NOMO-1 treated with DMSO at 0.1 percent for 48 hours (cell line): ENCODE results near the gene SWAP70.

Experiments
- DNase-seq: peaks from one replicate; lab custom pipeline; 2025; ENCODE audit not compliant: unreplicated experiment; lab: John Stamatoyannopoulos, UW

SWAP70 gene

GRCh38 chr11:9748361-9748970 is 84.6 kb downstream of the SWAP70 start:
- DNase-seq, result peak; percentile 86

GRCh38 chr11:9750551-9750950 is 86.7 kb downstream of the SWAP70 start:
- no peak for DNase-seq

- DNase-seq, result no peak
These were observed 88.2 kb downstream of the SWAP70 start for GRCh38 chr11:9752091-9752490.

GRCh38 chr11:9753021-9753420 is 89.1 kb downstream of the SWAP70 start:
- peak; percentile 79 for DNase-seq

GRCh38 chr11:9754010-9754471 is 90.2 kb downstream of the SWAP70 start:
- DNase-seq, result no peak

- no peak for DNase-seq
These were observed 91.8 kb downstream of the SWAP70 start for GRCh38 chr11:9755561-9756185.

GRCh38 chr11:9756461-9756860 is 92.6 kb downstream of the SWAP70 start:
- no peak for DNase-seq

GRCh38 chr11:9756878-9757277 is 93.0 kb downstream of the SWAP70 start:
- no peak for DNase-seq

GRCh38 chr11:9757809-9758636 is 94.1 kb downstream of the SWAP70 start:
- DNase-seq, result peak; percentile 80

- DNase-seq, result peak; percentile 50
These were observed 95.0 kb downstream of the SWAP70 start for GRCh38 chr11:9758637-9759518.

- DNase-seq, result peak; percentile 81
These were observed 95.8 kb downstream of the SWAP70 start for GRCh38 chr11:9759519-9760192.

GRCh38 chr11:9760193-9760575 is 96.3 kb downstream of the SWAP70 start:
- no peak for DNase-seq

- DNase-seq, result no peak
These were observed 97.6 kb downstream of the SWAP70 start for GRCh38 chr11:9761441-9761945.

- no peak for DNase-seq
These were observed 98.7 kb downstream of the SWAP70 start for GRCh38 chr11:9762531-9762930.

GRCh38 chr11:9763301-9763700 is 99.4 kb downstream of the SWAP70 start:
- DNase-seq, result no peak

- no peak for DNase-seq
These were observed 101.6 kb downstream of the SWAP70 start for GRCh38 chr11:9765320-9766101.

- DNase-seq, result no peak
These were observed 105.7 kb downstream of the SWAP70 start for GRCh38 chr11:9769621-9770020.

- no peak for DNase-seq
These were observed 107.2 kb downstream of the SWAP70 start for GRCh38 chr11:9771071-9771511.

- no peak for DNase-seq
These were observed 108.3 kb downstream of the SWAP70 start for GRCh38 chr11:9772218-9772617.
